HCT116 (cell line): Measurements from ENCODE around the gene GPS1.

Experiments
- EZH2 ChIP-seq: fragments of 200-600 bp; sonication (generic); IDR thresholded peaks from 2 replicates; pipeline ENCODE4 v1.6.1; 2017; ENCODE audit warnings: antibody characterized with exemption, mixed run types
- EZH2phosphoT487 ChIP-seq: fragments of 200-600 bp; IDR thresholded peaks from 2 replicates; pipeline ENCODE4 v1.6.1; 2018; ENCODE audit warnings: antibody characterized with exemption, borderline replicate concordance
- POLR2AphosphoS5 ChIP-seq: IDR thresholded peaks from 2 replicates; pipeline ENCODE4 v1.6.1; 2011; ENCODE audit warnings: mild to moderate bottlenecking, low read depth, low read length, moderate library complexity
- RAD21 ChIP-seq: IDR thresholded peaks from 2 replicates; pipeline ENCODE4 v1.6.1; 2012; ENCODE audit warnings: low read depth, mild to moderate bottlenecking
- YY1 ChIP-seq: IDR thresholded peaks from 2 replicates; pipeline ENCODE4 v1.6.1; 2011; ENCODE audit warnings: low read length, low read depth, moderate library complexity, mild to moderate bottlenecking; ENCODE audit not compliant: insufficient replicate concordance; ENCODE audit errors: extremely low read depth
- ZNF274 ChIP-seq: fragments of 200-500 bp; sonication (Bioruptor generic); IDR thresholded peaks from 2 replicates; pipeline ENCODE4 v1.6.1; 2014; ENCODE audit warnings: mild to moderate bottlenecking, low read depth, low read length, inconsistent platforms
- TF ChIP-seq, protein P1 (sequence below), 3 experiments: fragments of 200-600 bp in 1 of 3; sonication (generic) in 1 of 3; IDR thresholded peaks in 2 of 3; conservative IDR thresholded peaks in 1 of 3; 2 replicates each; pipeline ENCODE4 v1.5.1; 2012 to 2017; ENCODE audit warnings: low read depth in 2 of 3, low read length in 2 of 3, antibody characterized with exemption in 1 of 3, borderline replicate concordance in 1 of 3, control low read depth in 1 of 3, mild to moderate bottlenecking in 1 of 3, mixed read lengths in 1 of 3, mixed run types in 1 of 3, moderate library complexity in 1 of 3; ENCODE audit not compliant: insufficient read depth in 1 of 3
- TF ChIP-seq, protein P2 (sequence below): IDR thresholded peaks from 2 replicates; pipeline ENCODE4 v1.6.1; 2012; ENCODE audit warnings: low read depth

DNA sequence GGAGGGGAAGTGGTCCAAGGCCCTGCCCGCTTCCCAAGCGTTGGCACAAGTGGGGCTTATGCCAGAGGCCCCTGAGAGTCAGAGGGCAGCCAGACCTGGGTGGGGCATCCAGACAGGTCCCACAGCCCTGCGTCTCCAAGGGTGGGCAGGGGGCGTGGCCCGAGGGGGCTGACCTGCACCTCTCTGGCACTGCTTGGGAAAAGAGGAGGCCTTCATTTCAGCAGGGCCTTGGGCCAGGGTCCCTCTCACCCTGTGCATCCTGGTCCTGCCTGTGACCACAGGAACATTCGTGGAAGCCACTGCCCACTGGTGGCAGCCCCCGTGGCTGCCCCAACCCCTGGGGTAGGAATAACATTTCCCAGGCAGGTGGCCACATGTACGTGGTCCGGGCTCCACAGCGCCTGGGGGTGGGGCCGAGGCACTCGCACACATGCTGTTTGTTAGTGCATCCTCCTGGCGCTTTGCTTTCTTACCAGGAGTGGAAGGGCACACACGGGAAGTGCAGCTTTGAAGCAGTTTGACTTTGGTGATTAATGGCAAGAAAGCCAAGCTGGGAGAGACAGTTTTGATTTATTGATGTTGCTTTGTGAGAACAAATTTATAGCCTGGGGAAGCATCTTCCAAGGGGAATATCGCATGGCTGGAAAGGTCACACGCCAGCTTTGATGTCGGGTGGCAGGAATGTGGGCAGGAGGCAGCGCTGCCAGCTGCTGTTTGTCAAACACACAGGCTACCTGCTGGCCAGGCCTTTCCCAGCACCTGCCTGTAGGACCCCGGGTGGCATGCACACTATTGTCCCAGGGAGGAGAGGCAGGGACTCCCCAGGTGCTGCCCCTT, 33.3 kb upstream of the GPS1 start:
- TF ChIP-seq, protein P1, sequence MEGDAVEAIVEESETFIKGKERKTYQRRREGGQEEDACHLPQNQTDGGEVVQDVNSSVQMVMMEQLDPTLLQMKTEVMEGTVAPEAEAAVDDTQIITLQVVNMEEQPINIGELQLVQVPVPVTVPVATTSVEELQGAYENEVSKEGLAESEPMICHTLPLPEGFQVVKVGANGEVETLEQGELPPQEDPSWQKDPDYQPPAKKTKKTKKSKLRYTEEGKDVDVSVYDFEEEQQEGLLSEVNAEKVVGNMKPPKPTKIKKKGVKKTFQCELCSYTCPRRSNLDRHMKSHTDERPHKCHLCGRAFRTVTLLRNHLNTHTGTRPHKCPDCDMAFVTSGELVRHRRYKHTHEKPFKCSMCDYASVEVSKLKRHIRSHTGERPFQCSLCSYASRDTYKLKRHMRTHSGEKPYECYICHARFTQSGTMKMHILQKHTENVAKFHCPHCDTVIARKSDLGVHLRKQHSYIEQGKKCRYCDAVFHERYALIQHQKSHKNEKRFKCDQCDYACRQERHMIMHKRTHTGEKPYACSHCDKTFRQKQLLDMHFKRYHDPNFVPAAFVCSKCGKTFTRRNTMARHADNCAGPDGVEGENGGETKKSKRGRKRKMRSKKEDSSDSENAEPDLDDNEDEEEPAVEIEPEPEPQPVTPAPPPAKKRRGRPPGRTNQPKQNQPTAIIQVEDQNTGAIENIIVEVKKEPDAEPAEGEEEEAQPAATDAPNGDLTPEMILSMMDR (IDR thresholded peaks at IDR 0.05 in 2 of 3, conservative IDR thresholded peaks at IDR 0.05 in 1 of 3; ENCODE audit: borderline replicate concordance in 1 of 3, insufficient read depth in 1 of 3, low read depth in 2 of 3, low read length in 2 of 3): no peak; a peak in 1 of 6 replicates
- no peak for TF ChIP-seq EZH2phosphoT487
- no peak for TF ChIP-seq EZH2
- no peak for TF ChIP-seq YY1
- TF ChIP-seq, protein P2, sequence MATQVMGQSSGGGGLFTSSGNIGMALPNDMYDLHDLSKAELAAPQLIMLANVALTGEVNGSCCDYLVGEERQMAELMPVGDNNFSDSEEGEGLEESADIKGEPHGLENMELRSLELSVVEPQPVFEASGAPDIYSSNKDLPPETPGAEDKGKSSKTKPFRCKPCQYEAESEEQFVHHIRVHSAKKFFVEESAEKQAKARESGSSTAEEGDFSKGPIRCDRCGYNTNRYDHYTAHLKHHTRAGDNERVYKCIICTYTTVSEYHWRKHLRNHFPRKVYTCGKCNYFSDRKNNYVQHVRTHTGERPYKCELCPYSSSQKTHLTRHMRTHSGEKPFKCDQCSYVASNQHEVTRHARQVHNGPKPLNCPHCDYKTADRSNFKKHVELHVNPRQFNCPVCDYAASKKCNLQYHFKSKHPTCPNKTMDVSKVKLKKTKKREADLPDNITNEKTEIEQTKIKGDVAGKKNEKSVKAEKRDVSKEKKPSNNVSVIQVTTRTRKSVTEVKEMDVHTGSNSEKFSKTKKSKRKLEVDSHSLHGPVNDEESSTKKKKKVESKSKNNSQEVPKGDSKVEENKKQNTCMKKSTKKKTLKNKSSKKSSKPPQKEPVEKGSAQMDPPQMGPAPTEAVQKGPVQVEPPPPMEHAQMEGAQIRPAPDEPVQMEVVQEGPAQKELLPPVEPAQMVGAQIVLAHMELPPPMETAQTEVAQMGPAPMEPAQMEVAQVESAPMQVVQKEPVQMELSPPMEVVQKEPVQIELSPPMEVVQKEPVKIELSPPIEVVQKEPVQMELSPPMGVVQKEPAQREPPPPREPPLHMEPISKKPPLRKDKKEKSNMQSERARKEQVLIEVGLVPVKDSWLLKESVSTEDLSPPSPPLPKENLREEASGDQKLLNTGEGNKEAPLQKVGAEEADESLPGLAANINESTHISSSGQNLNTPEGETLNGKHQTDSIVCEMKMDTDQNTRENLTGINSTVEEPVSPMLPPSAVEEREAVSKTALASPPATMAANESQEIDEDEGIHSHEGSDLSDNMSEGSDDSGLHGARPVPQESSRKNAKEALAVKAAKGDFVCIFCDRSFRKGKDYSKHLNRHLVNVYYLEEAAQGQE: no peak
- no peak for TF ChIP-seq POLR2AphosphoS5
- TF ChIP-seq RAD21: no peak
- TF ChIP-seq ZNF274: no peak
